HL-60 (cell line): Measurements from ENCODE around the gene EXOC2.
A peak's percentile ranks its signal among the peaks of the same experiment; 100 is the strongest.

Experiments
- DNase-seq, 2 experiments: peaks; one replicate each; pipeline ENCODE4 v3.0.0-alpha.2; 2010 to 2020; ENCODE audit warnings: low read depth in 1 of 2, low spot score in 1 of 2
- H3K27ac ChIP-seq: fragments of 250-450 bp; sonication (Bioruptor Pico); replicated peaks from 2 replicates; pipeline ENCODE4 v1.5.1; 2020; ENCODE audit warnings: mild to moderate bottlenecking, moderate library complexity
- H3K27me3 ChIP-seq: fragments of 250-450 bp; sonication (Bioruptor Pico); 2 replicates; pipeline ENCODE4 v1.5.1; 2021; ENCODE audit warnings: mild to moderate bottlenecking, moderate library complexity; ENCODE audit not compliant: insufficient read depth, poor library complexity, severe bottlenecking
- H3K4me3 ChIP-seq: replicated peaks from 2 replicates; pipeline ENCODE4 v1.5.1; 2011; ENCODE audit warnings: mild to moderate bottlenecking, control low read depth, low read length; ENCODE audit not compliant: insufficient read depth
- GABPA ChIP-seq: IDR thresholded peaks from 2 replicates; pipeline ENCODE4 v1.6.1; 2012; ENCODE audit warnings: low read depth
- POLR2AphosphoS5 ChIP-seq: IDR thresholded peaks from 2 replicates; pipeline ENCODE4 v1.6.1; 2012; ENCODE audit warnings: low read depth
- REST ChIP-seq: IDR thresholded peaks from 2 replicates; pipeline ENCODE4 v1.6.1; 2012; ENCODE audit warnings: low read depth; ENCODE audit not compliant: insufficient replicate concordance
- SPI1 ChIP-seq: IDR thresholded peaks from 2 replicates; pipeline ENCODE4 v1.6.1; 2012; ENCODE audit warnings: low read depth, mild to moderate bottlenecking, borderline replicate concordance
- TF ChIP-seq, protein P1 (sequence below): IDR thresholded peaks from one replicate; pipeline ENCODE4 v1.5.1; 2011; ENCODE audit warnings: low read length, control low read depth, inconsistent platforms; ENCODE audit not compliant: insufficient read depth

Gene EXOC2

GRCh38 chr6:484746-485145, 208.2 kb downstream of the EXOC2 start:
- TF ChIP-seq REST (no peak), SPI1 (no peak), POLR2AphosphoS5 (no peak), GABPA (no peak)
- TF ChIP-seq, protein P1, sequence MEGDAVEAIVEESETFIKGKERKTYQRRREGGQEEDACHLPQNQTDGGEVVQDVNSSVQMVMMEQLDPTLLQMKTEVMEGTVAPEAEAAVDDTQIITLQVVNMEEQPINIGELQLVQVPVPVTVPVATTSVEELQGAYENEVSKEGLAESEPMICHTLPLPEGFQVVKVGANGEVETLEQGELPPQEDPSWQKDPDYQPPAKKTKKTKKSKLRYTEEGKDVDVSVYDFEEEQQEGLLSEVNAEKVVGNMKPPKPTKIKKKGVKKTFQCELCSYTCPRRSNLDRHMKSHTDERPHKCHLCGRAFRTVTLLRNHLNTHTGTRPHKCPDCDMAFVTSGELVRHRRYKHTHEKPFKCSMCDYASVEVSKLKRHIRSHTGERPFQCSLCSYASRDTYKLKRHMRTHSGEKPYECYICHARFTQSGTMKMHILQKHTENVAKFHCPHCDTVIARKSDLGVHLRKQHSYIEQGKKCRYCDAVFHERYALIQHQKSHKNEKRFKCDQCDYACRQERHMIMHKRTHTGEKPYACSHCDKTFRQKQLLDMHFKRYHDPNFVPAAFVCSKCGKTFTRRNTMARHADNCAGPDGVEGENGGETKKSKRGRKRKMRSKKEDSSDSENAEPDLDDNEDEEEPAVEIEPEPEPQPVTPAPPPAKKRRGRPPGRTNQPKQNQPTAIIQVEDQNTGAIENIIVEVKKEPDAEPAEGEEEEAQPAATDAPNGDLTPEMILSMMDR, result no peak
- no peak overlapping the region for H3K27ac ChIP-seq
- H3K4me3 ChIP-seq, result no peak overlapping the region
- DNase-seq, result no peak
- no peaks in the 10 kb centered on the region for H3K27me3 ChIP-seq

DNA sequence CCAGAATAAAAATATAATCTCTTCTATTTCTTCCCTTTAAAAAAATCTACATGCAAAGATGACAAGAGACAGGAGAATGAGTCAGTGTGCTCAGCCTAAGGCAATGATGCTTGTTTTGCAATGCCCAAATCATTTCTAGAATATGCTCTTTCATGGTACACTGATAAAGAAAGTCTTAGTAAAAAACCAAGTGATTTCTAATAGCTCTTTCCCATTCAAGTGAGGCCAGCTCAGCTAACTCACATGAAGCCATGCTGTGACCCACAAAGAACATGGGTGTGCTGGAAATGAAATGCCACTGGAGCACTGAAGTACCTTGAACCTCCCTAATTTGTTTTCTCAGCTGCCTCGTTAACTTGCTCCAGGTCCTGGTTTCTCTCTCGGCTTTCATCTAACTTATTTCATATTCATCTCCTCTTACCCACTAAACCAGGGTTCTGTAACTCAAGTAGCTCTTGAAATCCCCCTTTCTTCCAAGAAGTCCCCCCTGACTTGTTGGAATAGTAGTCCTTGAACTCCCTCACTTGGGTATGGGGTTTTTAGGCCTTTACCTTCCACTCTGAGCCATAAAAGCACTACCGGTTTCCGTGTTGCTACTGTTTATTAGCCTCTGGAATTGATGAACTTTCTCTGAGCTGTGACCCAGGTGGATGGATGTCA, 208.7 kb downstream of the EXOC2 start:
- H3K27ac ChIP-seq, result no peak overlapping the region
- DNase-seq, result no peak

GRCh38 chr6:475314-475713, 217.6 kb downstream of the EXOC2 start:
- no peak for DNase-seq
- no peak overlapping the region for H3K4me3 ChIP-seq
- no peak for TF ChIP-seq POLR2AphosphoS5
- no peak for TF ChIP-seq SPI1
- no peaks in the 10 kb centered on the region for H3K27me3 ChIP-seq
- H3K27ac ChIP-seq, result no peak overlapping the region

More for the DNA sequence above, 208.7 kb downstream of the EXOC2 start:
- TF ChIP-seq REST (no peak), POLR2AphosphoS5 (no peak), SPI1 (no peak), GABPA (no peak)
- TF ChIP-seq, protein P1, result no peak
- Histone ChIP-seq H3K27me3 (no peaks in the 10 kb centered on the region), H3K4me3 (no peak overlapping the region)

DNA sequence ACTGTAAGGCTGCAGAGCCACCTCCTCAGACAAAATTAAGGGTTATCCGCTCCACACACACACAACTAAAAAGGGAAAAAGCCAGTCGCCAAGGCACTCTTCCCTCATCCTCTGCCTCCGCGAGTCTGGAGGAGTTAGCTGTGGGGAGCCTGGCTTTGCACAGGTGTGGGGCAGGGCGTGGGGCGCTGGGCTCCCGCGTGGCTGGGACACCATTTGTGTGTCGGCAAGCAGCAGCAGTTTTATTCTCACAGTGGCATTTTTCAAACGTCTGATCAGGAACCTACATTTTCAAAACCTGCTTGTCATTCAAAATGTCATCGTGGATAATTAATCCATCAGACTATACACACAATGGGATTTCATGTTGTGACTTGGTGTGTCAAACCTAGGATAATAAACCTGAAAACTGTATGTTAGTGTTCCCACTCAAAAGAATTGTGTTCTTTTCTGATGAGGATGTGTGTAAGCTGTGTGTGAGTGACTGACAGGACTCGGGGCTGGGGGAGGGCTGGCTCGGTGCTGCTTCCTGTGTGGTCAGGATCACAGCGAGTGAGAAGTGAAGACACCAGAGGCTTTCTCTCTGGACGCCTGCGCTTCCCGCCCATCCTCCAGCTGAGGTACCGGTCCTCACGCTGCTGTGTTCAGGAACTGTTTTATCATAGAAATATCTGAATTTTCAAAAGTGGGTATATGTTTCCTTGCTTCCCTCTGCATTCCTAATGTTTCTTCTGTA, 218.3 kb downstream of the EXOC2 start:
- Histone ChIP-seq H3K4me3 (no peak overlapping the region), H3K27ac (no peak overlapping the region), H3K27me3 (no peaks in the 10 kb centered on the region)
- DNase-seq, result peak; percentile 17 to 79
- TF ChIP-seq GABPA, result no peak
